WERI-Rb-1 (cell line): ENCODE results near the gene P2RY11.

Experiments used
- DNase-seq: peaks from one replicate; pipeline ENCODE4 v3.0.0-alpha.2; 2020
- H3K27ac ChIP-seq: fragments of 250-450 bp; sonication (Bioruptor Pico); 2 replicates; pipeline ENCODE4 v1.5.1; 2020; ENCODE audit warnings: mild to moderate bottlenecking, moderate library complexity
- H3K27me3 ChIP-seq: fragments of 250-450 bp; sonication (Bioruptor Pico); 2 replicates; pipeline ENCODE4 v1.5.1; 2021; ENCODE audit warnings: mild to moderate bottlenecking, low read depth, moderate library complexity; ENCODE audit not compliant: insufficient read depth, severe bottlenecking
- H3K36me3 ChIP-seq: fragments of 250-450 bp; sonication (Bioruptor Pico); 2 replicates; pipeline ENCODE4 v1.5.1; 2020; ENCODE audit warnings: mild to moderate bottlenecking, moderate library complexity
- H3K4me3 ChIP-seq: 2 replicates; pipeline ENCODE4 v1.5.1; 2011; ENCODE audit warnings: low read depth, mild to moderate bottlenecking, control low read depth, low read length
- H3K9me3 ChIP-seq: fragments of 250-450 bp; sonication (Bioruptor Pico); 2 replicates; pipeline ENCODE4 v1.5.1; 2021; ENCODE audit warnings: mild to moderate bottlenecking, moderate library complexity; ENCODE audit not compliant: severe bottlenecking
- TF ChIP-seq, protein P1 (sequence below): IDR thresholded peaks from 2 replicates; pipeline ENCODE4 v1.5.1; 2011; ENCODE audit warnings: low read depth, mild to moderate bottlenecking, control low read depth, inconsistent platforms, low read length

The P2RY11 gene

DNA sequence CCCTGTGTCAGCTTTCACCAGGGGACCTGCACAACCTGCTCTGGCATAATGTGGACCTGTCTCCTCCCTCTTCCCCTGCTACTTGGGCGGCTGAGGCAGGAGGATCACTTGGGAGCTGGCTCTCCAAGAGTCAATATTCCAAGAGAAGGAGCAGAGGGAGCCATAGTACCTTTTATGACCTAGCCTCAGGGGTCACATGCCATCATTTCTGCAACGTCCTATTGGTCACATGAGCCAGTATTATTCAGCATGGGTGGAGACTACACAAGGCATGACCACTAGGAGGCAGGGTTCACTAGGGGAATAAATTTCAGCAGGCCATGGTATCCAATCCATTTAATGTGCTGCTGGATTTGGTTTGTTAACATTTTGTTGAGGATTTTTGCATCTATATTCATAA lies 37.3 kb upstream of the P2RY11 start:
- TF ChIP-seq, protein P1, sequence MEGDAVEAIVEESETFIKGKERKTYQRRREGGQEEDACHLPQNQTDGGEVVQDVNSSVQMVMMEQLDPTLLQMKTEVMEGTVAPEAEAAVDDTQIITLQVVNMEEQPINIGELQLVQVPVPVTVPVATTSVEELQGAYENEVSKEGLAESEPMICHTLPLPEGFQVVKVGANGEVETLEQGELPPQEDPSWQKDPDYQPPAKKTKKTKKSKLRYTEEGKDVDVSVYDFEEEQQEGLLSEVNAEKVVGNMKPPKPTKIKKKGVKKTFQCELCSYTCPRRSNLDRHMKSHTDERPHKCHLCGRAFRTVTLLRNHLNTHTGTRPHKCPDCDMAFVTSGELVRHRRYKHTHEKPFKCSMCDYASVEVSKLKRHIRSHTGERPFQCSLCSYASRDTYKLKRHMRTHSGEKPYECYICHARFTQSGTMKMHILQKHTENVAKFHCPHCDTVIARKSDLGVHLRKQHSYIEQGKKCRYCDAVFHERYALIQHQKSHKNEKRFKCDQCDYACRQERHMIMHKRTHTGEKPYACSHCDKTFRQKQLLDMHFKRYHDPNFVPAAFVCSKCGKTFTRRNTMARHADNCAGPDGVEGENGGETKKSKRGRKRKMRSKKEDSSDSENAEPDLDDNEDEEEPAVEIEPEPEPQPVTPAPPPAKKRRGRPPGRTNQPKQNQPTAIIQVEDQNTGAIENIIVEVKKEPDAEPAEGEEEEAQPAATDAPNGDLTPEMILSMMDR = peak; percentile 58
- Histone ChIP-seq H3K27ac (no peak overlapping the region), H3K27me3 (peaks cover 21% of the 10 kb centered on the region), H3K9me3 (peaks cover 4% of the 10 kb centered on the region), H3K36me3 (no peaks in the 10 kb centered on the region), H3K4me3 (no peak overlapping the region)
- peak; percentile 38 for DNase-seq

DNA sequence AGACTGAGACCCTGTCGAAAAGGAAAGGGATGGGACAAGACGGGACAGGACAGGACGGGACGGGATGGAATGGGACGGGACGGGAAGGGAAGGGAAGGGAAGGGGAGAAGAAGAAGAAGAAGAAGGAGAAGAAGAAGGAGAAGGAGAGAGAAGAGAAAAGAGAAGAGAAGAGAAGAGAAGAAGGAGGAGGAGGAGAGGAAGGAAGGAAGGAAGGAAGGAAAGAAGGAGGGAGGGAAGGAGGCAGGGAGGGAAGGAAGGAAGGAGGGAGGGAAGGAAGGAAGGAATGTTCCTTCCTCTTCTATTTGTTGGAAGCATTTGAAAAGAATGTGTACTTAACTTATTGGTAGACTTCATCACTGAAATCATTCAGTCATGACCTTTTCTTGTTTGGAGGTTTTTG lies 35.0 kb upstream of the P2RY11 start:
- TF ChIP-seq, protein P1 = no peak
- Histone ChIP-seq H3K36me3 (no peaks in the 10 kb centered on the region), H3K4me3 (no peak overlapping the region), H3K27ac (no peak overlapping the region), H3K27me3 (peaks cover 11% of the 10 kb centered on the region), H3K9me3 (peaks cover 4% of the 10 kb centered on the region)
- DNase-seq = no peak

DNA sequence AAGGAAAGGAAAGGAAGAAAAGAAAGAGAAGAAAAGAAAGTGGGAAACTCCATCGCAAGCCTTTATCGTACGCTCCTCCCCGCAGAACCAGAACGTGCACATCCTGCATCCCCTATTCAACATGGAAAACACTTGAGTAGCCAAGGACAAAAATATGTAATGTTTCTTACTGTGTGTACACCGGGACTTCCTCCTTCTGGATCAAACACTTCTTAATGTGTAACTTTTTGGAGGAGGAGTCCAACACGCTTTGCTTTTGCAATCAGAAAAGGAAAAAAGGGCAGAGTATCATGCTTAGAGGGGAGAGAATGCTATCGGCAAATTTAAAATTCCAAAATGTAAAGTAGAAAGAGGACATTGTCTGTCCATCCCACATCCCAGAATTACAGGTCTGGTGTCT lies 33.2 kb upstream of the P2RY11 start:
- no peaks in the 10 kb centered on the region for H3K36me3 ChIP-seq
- no peak overlapping the region for H3K27ac ChIP-seq
- H3K4me3 ChIP-seq = no peak overlapping the region
- H3K9me3 ChIP-seq = peaks cover 4% of the 10 kb centered on the region
- no peak for DNase-seq
- H3K27me3 ChIP-seq = peaks cover 11% of the 10 kb centered on the region
- TF ChIP-seq, protein P1 = no peak

DNA sequence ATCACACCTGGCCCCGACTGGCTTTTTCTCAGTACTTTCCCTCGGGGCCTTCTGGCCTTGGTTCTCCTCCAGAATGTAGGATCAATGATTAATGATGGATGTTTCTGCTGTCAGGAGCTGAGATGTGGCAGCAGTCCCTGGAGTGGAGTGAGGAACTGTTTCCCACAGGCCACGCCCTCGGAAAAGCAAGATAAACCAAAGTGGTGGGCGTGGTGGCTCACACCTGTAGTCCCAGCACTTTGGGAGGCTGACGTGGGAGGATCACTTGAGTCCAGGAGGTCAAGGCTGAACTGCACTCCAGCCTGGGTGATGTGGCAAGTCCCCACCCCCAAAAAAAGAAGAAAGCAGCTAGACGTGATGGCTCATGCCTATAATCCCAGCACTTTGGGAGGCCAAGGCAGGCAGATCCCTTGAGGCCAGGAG lies 32.5 kb upstream of the P2RY11 start:
- no peak overlapping the region for H3K27ac ChIP-seq
- H3K36me3 ChIP-seq = no peaks in the 10 kb centered on the region
- peaks cover 11% of the 10 kb centered on the region for H3K27me3 ChIP-seq
- no peak overlapping the region for H3K4me3 ChIP-seq
- peaks cover 2% of the 10 kb centered on the region for H3K9me3 ChIP-seq
- TF ChIP-seq, protein P1 = no peak
- no peak for DNase-seq

DNA sequence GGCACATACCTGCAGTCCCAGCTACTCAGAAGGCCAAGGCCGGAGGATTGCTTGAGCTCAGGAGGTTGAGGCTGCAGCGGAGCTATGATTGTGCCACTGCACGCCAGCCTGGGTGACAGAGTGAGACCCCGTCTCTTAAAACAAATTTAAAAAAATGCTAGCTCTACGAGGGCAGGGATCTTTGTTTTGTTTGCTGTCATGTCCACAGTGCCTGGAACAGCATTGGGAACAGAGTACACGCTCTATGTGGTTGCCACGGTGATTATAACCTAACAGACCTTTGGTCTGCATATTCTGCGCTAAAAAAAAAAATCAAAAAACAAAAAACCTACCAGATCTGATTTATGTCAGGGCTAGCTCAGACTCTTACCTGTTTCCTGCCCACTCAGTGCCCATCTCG lies 27.6 kb upstream of the P2RY11 start:
- Histone ChIP-seq H3K27ac (no peak overlapping the region), H3K36me3 (no peaks in the 10 kb centered on the region; the same call in 1 of the 2 replicates), H3K27me3 (peaks cover 10% of the 10 kb centered on the region), H3K9me3 (no peaks in the 10 kb centered on the region), H3K4me3 (no peak overlapping the region)
- TF ChIP-seq, protein P1 = no peak
- no peak for DNase-seq

DNA sequence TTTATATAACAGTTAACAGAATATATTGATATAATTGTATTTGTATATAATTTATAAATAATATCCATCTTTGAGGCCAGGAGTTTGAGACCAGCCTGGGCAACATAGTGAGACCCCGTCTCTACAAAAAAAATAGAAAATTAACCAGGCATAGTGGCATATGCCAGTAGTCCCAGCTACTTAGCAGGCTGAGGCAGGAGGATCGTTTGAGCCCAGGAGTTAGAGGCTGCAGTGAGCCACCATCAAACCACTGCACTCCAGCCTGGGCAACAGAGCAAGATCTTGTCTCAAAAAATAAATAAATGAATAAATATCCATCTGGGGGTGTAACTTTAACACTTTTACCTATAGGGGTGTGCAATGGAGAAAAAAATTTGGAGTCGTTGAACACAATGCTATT lies 26.7 kb upstream of the P2RY11 start:
- DNase-seq = no peak
- TF ChIP-seq, protein P1 = no peak

More for the DNA sequence above, 26.7 kb upstream of the P2RY11 start:
- Histone ChIP-seq H3K9me3 (no peaks in the 10 kb centered on the region), H3K4me3 (no peak overlapping the region), H3K27ac (no peak overlapping the region), H3K36me3 (no peaks in the 10 kb centered on the region; the same call in 1 of the 2 replicates), H3K27me3 (peaks cover 10% of the 10 kb centered on the region)
